ENCODE data around the gene EFL1. TPM values are rescaled to one million over a fixed set of nuclear protein-coding genes. Genes with fewer than 3 reads are reported as not detected.

The EFL1 gene
- total and polyA plus RNA-seq, 9 of the 15 experiments (the other 6 are each of a cell fraction or from before 2014, with no cell fraction given), result 4.8 to 32.5 (median 16.9) TPM

DNA sequence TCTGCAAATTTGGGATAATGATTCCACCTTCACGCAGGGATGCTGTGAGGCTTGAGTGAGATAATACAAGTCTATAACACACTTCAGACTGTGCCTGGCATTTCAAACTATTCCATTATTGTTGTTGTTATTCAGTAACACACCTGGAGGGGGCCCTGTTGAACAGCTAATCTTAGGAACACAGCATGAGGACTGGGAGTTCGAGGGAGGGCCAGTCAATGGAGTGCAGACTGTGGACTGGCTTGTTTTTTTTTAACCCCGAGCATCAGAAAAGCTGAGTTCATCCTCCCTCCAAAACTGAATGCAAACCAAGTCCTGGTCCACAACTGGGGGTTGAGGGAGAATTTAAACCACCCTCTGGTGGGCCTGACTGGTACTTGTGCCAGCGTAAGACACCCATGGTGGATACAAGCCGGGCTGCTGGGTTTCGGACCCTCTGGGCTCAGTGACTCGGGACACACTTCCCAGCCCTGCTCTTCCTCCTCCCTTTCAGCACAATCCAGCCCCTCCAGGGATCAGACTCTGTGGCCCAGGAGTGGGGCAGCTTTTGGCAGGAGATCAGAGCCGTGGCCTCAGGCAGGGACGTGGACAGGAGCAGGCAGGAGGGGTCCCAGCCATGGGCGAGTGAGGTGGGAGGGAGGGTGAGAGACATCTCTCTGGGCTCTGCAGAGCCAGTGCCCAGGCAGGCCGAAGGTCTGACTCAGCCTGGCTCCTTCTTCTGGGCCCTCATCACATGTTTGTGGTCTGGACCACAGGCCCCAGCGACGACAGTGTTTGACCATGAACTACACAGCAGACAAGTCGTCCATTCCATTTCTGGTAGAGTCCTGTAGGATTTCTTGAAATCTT, 180.4 kb downstream of the EFL1 start (continued):
- TF ChIP-seq, protein P1, sequence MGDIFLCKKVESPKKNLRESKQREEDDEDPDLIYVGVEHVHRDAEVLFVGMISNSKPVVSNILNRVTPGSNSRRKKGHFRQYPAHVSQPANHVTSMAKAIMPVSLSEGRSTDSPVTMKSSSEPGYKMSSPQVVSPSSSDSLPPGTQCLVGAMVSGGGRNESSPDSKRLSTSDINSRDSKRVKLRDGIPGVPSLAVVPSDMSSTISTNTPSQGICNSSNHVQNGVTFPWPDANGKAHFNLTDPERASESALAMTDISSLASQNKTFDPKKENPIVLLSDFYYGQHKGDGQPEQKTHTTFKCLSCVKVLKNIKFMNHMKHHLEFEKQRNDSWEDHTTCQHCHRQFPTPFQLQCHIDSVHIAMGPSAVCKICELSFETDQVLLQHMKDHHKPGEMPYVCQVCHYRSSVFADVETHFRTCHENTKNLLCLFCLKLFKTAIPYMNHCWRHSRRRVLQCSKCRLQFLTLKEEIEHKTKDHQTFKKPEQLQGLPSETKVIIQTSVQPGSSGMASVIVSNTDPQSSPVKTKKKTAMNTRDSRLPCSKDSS (IDR thresholded peaks at IDR 0.05; ENCODE audit: low read depth, partially characterized antibody), result no peak
- TF ChIP-seq SP2 (IDR thresholded peaks at IDR 0.05; ENCODE audit: extremely low read depth, low read depth, low read length, poor library complexity, severe bottlenecking), result no peak
- TF ChIP-seq ADNP (tag; IDR thresholded peaks at IDR 0.05), result no peak
- no peak for TF ChIP-seq KLF10 (CRISPR knock-in tag; IDR thresholded peaks at IDR 0.05)
- no peak for TF ChIP-seq ZC3H8 (IDR thresholded peaks at IDR 0.05)
- no peak for TF ChIP-seq ZNF431 (CRISPR knock-in tag; IDR thresholded peaks at IDR 0.05)
- TF ChIP-seq NR2F6 (CRISPR knock-in tag; IDR thresholded peaks at IDR 0.05), result no peak
- peak; percentile 38; the same call in 1 of the 2 replicates for TF ChIP-seq L3MBTL2 (IDR thresholded peaks at IDR 0.05)
- TF ChIP-seq, protein P2, sequence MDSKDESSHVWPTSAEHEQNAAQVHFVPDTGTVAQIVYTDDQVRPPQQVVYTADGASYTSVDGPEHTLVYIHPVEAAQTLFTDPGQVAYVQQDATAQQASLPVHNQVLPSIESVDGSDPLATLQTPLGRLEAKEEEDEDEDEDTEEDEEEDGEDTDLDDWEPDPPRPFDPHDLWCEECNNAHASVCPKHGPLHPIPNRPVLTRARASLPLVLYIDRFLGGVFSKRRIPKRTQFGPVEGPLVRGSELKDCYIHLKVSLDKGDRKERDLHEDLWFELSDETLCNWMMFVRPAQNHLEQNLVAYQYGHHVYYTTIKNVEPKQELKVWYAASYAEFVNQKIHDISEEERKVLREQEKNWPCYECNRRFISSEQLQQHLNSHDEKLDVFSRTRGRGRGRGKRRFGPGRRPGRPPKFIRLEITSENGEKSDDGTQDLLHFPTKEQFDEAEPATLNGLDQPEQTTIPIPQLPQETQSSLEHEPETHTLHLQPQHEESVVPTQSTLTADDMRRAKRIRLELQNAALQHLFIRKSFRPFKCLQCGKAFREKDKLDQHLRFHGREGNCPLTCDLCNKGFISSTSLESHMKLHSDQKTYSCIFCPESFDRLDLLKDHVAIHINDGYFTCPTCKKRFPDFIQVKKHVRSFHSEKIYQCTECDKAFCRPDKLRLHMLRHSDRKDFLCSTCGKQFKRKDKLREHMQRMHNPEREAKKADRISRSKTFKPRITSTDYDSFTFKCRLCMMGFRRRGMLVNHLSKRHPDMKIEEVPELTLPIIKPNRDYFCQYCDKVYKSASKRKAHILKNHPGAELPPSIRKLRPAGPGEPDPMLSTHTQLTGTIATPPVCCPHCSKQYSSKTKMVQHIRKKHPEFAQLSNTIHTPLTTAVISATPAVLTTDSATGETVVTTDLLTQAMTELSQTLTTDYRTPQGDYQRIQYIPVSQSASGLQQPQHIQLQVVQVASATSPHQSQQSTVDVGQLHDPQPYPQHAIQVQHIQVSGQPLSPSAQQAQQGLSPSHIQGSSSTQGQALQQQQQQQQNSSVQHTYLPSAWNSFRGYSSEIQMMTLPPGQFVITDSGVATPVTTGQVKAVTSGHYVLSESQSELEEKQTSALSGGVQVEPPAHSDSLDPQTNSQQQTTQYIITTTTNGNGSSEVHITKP (IDR thresholded peaks at IDR 0.05; ENCODE audit: partially characterized antibody), result no peak
- TF ChIP-seq FOS (IDR thresholded peaks at IDR 0.05; ENCODE audit: extremely low read depth, insufficient read length), result no peak
- no peak for TF ChIP-seq ESRRB (CRISPR knock-in tag; IDR thresholded peaks at IDR 0.05; ENCODE audit: borderline replicate concordance)
- no peak for TF ChIP-seq PYGO2 (tag; IDR thresholded peaks at IDR 0.05)
- TF ChIP-seq, protein P3, sequence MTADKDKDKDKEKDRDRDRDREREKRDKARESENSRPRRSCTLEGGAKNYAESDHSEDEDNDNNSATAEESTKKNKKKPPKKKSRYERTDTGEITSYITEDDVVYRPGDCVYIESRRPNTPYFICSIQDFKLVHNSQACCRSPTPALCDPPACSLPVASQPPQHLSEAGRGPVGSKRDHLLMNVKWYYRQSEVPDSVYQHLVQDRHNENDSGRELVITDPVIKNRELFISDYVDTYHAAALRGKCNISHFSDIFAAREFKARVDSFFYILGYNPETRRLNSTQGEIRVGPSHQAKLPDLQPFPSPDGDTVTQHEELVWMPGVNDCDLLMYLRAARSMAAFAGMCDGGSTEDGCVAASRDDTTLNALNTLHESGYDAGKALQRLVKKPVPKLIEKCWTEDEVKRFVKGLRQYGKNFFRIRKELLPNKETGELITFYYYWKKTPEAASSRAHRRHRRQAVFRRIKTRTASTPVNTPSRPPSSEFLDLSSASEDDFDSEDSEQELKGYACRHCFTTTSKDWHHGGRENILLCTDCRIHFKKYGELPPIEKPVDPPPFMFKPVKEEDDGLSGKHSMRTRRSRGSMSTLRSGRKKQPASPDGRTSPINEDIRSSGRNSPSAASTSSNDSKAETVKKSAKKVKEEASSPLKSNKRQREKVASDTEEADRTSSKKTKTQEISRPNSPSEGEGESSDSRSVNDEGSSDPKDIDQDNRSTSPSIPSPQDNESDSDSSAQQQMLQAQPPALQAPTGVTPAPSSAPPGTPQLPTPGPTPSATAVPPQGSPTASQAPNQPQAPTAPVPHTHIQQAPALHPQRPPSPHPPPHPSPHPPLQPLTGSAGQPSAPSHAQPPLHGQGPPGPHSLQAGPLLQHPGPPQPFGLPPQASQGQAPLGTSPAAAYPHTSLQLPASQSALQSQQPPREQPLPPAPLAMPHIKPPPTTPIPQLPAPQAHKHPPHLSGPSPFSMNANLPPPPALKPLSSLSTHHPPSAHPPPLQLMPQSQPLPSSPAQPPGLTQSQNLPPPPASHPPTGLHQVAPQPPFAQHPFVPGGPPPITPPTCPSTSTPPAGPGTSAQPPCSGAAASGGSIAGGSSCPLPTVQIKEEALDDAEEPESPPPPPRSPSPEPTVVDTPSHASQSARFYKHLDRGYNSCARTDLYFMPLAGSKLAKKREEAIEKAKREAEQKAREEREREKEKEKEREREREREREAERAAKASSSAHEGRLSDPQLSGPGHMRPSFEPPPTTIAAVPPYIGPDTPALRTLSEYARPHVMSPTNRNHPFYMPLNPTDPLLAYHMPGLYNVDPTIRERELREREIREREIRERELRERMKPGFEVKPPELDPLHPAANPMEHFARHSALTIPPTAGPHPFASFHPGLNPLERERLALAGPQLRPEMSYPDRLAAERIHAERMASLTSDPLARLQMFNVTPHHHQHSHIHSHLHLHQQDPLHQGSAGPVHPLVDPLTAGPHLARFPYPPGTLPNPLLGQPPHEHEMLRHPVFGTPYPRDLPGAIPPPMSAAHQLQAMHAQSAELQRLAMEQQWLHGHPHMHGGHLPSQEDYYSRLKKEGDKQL (CRISPR knock-in tag; IDR thresholded peaks at IDR 0.05; ENCODE audit: borderline replicate concordance), result no peak
- TF ChIP-seq, protein P4, sequence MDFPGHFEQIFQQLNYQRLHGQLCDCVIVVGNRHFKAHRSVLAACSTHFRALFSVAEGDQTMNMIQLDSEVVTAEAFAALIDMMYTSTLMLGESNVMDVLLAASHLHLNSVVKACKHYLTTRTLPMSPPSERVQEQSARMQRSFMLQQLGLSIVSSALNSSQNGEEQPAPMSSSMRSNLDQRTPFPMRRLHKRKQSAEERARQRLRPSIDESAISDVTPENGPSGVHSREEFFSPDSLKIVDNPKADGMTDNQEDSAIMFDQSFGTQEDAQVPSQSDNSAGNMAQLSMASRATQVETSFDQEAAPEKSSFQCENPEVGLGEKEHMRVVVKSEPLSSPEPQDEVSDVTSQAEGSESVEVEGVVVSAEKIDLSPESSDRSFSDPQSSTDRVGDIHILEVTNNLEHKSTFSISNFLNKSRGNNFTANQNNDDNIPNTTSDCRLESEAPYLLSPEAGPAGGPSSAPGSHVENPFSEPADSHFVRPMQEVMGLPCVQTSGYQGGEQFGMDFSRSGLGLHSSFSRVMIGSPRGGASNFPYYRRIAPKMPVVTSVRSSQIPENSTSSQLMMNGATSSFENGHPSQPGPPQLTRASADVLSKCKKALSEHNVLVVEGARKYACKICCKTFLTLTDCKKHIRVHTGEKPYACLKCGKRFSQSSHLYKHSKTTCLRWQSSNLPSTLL (IDR thresholded peaks at IDR 0.05), result no peak

Data from K562 (cell line).